Upper lobe of left lung (tissue), 6 donors: ENCODE data around the gene ADGRG1. TPM values are rescaled to one million over a fixed set of nuclear protein-coding genes. Genes with fewer than 3 reads are reported as not detected.

Experiments used
- ATAC-seq, 2 donors: fragments of 200-7000 bp; cut with Tn5 transposase; one replicate each; pipeline ENCODE4 v1.9.1; 2022; ENCODE audit warnings: mild to moderate bottlenecking in 2 of 2, moderate library complexity in 2 of 2; ENCODE audit not compliant: low FRiP score in 2 of 2
- DNase-seq, 2 donors: peaks; one replicate each; pipeline ENCODE4 v3.0.0-alpha.2; 2019 to 2020
- H3K27ac ChIP-seq, 4 donors: fragments of 200-600 bp; sonication (generic); one replicate each; pipeline ENCODE4 v1.5.1; 2016 to 2019
- H3K27me3 ChIP-seq, 4 donors: fragments of 200-600 bp; sonication (generic); one replicate each; pipeline ENCODE4 v1.5.1; 2017 to 2019
- H3K36me3 ChIP-seq, 4 donors: fragments of 200-600 bp; sonication (generic); one replicate each; pipeline ENCODE4 v1.5.1; 2016 to 2019
- H3K4me1 ChIP-seq, 4 donors: fragments of 200-600 bp; sonication (generic); one replicate each; pipeline ENCODE4 v1.5.1; 2018 to 2019
- H3K4me3 ChIP-seq, 4 donors: fragments of 200-600 bp; sonication (generic); one replicate each; pipeline ENCODE4 v1.5.1; 2017 to 2019; ENCODE audit warnings: mild to moderate bottlenecking in 2 of 4, moderate library complexity in 1 of 4
- H3K9me3 ChIP-seq, 4 donors: fragments of 200-600 bp; sonication (generic); one replicate each; pipeline ENCODE4 v1.5.1; 2018 to 2019
- CTCF ChIP-seq, 6 experiments: fragments of 450-650 bp in 4 of 6; fragments of 200-600 bp in 2 of 6; sonication (generic) in 2 of 6; IDR thresholded peaks; one replicate each; pipeline ENCODE4 v1.5.1; 2016 to 2019; ENCODE audit warnings: antibody characterized with exemption in 6 of 6
- EP300 ChIP-seq, 4 donors: sonication (generic); formaldehyde crosslinking; IDR thresholded peaks; one replicate each; pipeline ENCODE4 v1.5.1; 2017; ENCODE audit warnings: antibody characterized with exemption in 4 of 4, control low read depth in 2 of 4
- POLR2A ChIP-seq, 4 donors: fragments of 450-650 bp; IDR thresholded peaks; one replicate each; pipeline ENCODE4 v1.5.1; 2016 to 2017; ENCODE audit warnings: antibody characterized with exemption in 4 of 4, mild to moderate bottlenecking in 2 of 4
- POLR2AphosphoS5 ChIP-seq, 2 donors: sonication (generic); formaldehyde crosslinking; IDR thresholded peaks; one replicate each; pipeline ENCODE4 v1.5.1; 2017; ENCODE audit warnings: antibody characterized with exemption in 2 of 2
- WGBS, 2 donors: methylation state at CpG; one replicate each; pipeline ENCODE4 v1.1.5; 2017 to 2018; 5-methylcytosine and 5-hydroxymethylcytosine counted together
- total RNA-seq, 6 donors: library from RNA; depleted of rRNA in 4 of 6; stranded (reverse); fragments of >200 nt in 4 of 6; gene quantifications; one replicate each; pipeline versions ENCODE4 v1.1.0 to v1.2.1, GENCODE V29; 2016 to 2021
- donor health status: DM: no; HTN: no; CAD: no; lungs with moderate emphysema.
- donor health status: DM: no; HTN: yes; CAD: no; lungs with severe emphysema.

The ADGRG1 gene
- total RNA-seq, 6 donors from 2014 or later: 34.6 to 89.3 (median 40.4) TPM

- Histone ChIP-seq H3K36me3 (no peaks in the 10 kb centered on the region), H3K4me1 (peaks cover 0 to 9% (median 3%) of the 10 kb centered on the region in 4 donors), H3K9me3 (no peaks in the 10 kb centered on the region), H3K27me3 (no peaks in the 10 kb centered on the region), H3K4me3 (no peak overlapping the region), H3K27ac (no peak overlapping the region)
- 67 to 85% methylated on average over 3 of the region's 3 CpGs for WGBS, 2 donors
- TF ChIP-seq POLR2A (IDR thresholded peaks at IDR 0.05) (no peak), CTCF (IDR thresholded peaks at IDR 0.05) (no peak), POLR2AphosphoS5 (IDR thresholded peaks at IDR 0.05) (no peak), EP300 (IDR thresholded peaks at IDR 0.05) (no peak)
- ATAC-seq: no peak
- DNase-seq: no peak
These were observed 44.0 kb downstream of the ADGRG1 start for GRCh38 chr16:57672416-57672815.

GRCh38 chr16:57672824-57673223 lies 44.4 kb downstream of the ADGRG1 start:
- TF ChIP-seq CTCF (IDR thresholded peaks at IDR 0.05): no peak
- no peak for TF ChIP-seq POLR2AphosphoS5 (IDR thresholded peaks at IDR 0.05)
- no peak for TF ChIP-seq POLR2A (IDR thresholded peaks at IDR 0.05)
- TF ChIP-seq EP300 (IDR thresholded peaks at IDR 0.05): no peak
- H3K9me3 ChIP-seq: no peaks in the 10 kb centered on the region
- WGBS, 2 donors: 94 to 100% methylated on average over 2 of the region's 2 CpGs

GRCh38 chr16:57675741-57676551 lies 47.5 kb downstream of the ADGRG1 start:
- peaks cover 0 to 8% (median 0%) of the 10 kb centered on the region in 4 donors for H3K4me1 ChIP-seq
- DNase-seq: no peak
- H3K4me3 ChIP-seq: no peak overlapping the region
- H3K36me3 ChIP-seq: no peaks in the 10 kb centered on the region
- WGBS, 2 donors: 57 to 64% methylated on average over 11 to 12 of the region's 12 CpGs
- ATAC-seq: no peak
- H3K27ac ChIP-seq: peak overlapping the region in 1 of 4 donors; percentile 49
- H3K9me3 ChIP-seq: no peaks in the 10 kb centered on the region
- TF ChIP-seq POLR2AphosphoS5 (IDR thresholded peaks at IDR 0.05): no peak
- TF ChIP-seq EP300 (IDR thresholded peaks at IDR 0.05): no peak
- TF ChIP-seq CTCF (IDR thresholded peaks at IDR 0.05): no peak
- no peaks in the 10 kb centered on the region for H3K27me3 ChIP-seq

More at GRCh38 chr16:57672824-57673223, 44.4 kb downstream of the ADGRG1 start:
- no peak for ATAC-seq
- no peaks in the 10 kb centered on the region for H3K36me3 ChIP-seq
- H3K4me3 ChIP-seq: no peak overlapping the region
- no peaks in the 10 kb centered on the region for H3K27me3 ChIP-seq
- DNase-seq: no peak
- no peak overlapping the region for H3K27ac ChIP-seq
- peaks cover 0 to 9% (median 1%) of the 10 kb centered on the region in 4 donors for H3K4me1 ChIP-seq

GRCh38 chr16:57676553-57677085 lies 48.2 kb downstream of the ADGRG1 start:
- H3K4me3 ChIP-seq: no peak overlapping the region
- WGBS, 2 donors: 84% methylated on average over 4 of the region's 4 CpGs
- peaks cover 0 to 8% (median 0%) of the 10 kb centered on the region in 4 donors for H3K4me1 ChIP-seq
- H3K36me3 ChIP-seq: no peaks in the 10 kb centered on the region
- H3K27ac ChIP-seq: peak overlapping the region in 1 of 4 donors; percentile 49
- DNase-seq (no peak), ATAC-seq (no peak)
- no peaks in the 10 kb centered on the region for H3K9me3 ChIP-seq
- TF ChIP-seq CTCF (IDR thresholded peaks at IDR 0.05) (no peak), POLR2A (IDR thresholded peaks at IDR 0.05) (no peak), EP300 (IDR thresholded peaks at IDR 0.05) (no peak), POLR2AphosphoS5 (IDR thresholded peaks at IDR 0.05) (no peak)
- no peaks in the 10 kb centered on the region for H3K27me3 ChIP-seq
